ENCODE measurements around the gene PALM2AKAP2. TPM values are rescaled to one million over a fixed set of nuclear protein-coding genes. Genes with fewer than 3 reads are reported as not detected.

Gene PALM2AKAP2
- total RNA-seq, 4 donors from 2014 or later: 2.1 to 49.5 (median 26.3) TPM

DNA sequence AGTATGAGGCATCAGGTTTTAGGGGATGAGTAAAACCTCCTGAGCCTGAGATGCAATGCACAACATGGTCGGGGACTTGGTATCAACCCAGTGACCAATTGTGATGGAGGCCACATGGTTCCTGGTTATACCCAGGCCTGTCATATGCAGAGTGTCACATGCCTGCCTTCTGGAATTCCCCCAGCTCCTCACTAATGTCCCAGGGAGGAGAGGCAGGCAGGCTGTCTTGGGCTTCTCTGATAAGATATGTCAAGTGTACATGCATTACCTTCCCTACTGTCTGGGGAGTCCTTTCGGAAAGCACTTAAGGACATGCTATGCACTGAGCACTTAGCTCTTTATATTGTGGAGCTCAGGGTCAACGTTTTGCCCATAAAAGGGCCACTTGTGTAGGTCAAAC, 14.2 kb upstream of the PALM2AKAP2 start:
- Histone ChIP-seq H3K4me3 (no peak overlapping the region), H3K27ac (no peak overlapping the region), H3K9me3 (no peaks in the 10 kb centered on the region), H3K36me3 (peaks cover 0 to under 1% of the 10 kb centered on the region in 2 donors), H3K4me1 (no peaks in the 10 kb centered on the region), H3K27me3 (no peaks in the 10 kb centered on the region)
- no peak for DNase-seq
- intact Hi-C loops (cut with DNase I; ENCODE audit: low total_unique reads): no loop called here
- TF ChIP-seq, protein P1, sequence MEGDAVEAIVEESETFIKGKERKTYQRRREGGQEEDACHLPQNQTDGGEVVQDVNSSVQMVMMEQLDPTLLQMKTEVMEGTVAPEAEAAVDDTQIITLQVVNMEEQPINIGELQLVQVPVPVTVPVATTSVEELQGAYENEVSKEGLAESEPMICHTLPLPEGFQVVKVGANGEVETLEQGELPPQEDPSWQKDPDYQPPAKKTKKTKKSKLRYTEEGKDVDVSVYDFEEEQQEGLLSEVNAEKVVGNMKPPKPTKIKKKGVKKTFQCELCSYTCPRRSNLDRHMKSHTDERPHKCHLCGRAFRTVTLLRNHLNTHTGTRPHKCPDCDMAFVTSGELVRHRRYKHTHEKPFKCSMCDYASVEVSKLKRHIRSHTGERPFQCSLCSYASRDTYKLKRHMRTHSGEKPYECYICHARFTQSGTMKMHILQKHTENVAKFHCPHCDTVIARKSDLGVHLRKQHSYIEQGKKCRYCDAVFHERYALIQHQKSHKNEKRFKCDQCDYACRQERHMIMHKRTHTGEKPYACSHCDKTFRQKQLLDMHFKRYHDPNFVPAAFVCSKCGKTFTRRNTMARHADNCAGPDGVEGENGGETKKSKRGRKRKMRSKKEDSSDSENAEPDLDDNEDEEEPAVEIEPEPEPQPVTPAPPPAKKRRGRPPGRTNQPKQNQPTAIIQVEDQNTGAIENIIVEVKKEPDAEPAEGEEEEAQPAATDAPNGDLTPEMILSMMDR (IDR thresholded peaks at IDR 0.05): no peak
- TF ChIP-seq POLR2A (IDR thresholded peaks at IDR 0.05): no peak

DNA sequence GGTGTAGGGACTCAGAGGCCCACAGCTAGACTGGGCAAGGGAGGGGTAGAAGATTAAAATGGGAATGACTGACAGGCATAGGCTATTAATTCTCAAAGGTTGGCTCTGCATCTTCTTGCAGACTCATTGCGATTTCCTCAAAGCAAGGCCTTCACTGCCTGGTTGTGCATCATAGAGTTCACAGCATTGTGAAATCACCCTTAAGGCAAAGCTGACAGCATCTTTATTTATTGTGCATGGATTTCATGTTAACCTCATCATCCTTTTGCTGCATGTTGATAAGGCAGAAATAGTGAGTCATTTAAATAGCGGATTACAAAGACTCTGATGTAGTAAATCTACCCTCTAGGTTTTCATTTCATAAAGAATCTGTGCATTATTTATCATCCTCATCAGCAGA, 13.6 kb upstream of the PALM2AKAP2 start:
- H3K4me3 ChIP-seq: no peak overlapping the region
- H3K4me1 ChIP-seq: no peaks in the 10 kb centered on the region
- no peak for DNase-seq
- no peaks in the 10 kb centered on the region for H3K9me3 ChIP-seq
- TF ChIP-seq, protein P1 (IDR thresholded peaks at IDR 0.05): no peak
- no peak for TF ChIP-seq POLR2A (IDR thresholded peaks at IDR 0.05)
- no peaks in the 10 kb centered on the region for H3K27me3 ChIP-seq
- intact Hi-C loops (cut with DNase I; ENCODE audit: low total_unique reads): no loop called here
- no peaks in the 10 kb centered on the region for H3K36me3 ChIP-seq
- no peak overlapping the region for H3K27ac ChIP-seq

DNA sequence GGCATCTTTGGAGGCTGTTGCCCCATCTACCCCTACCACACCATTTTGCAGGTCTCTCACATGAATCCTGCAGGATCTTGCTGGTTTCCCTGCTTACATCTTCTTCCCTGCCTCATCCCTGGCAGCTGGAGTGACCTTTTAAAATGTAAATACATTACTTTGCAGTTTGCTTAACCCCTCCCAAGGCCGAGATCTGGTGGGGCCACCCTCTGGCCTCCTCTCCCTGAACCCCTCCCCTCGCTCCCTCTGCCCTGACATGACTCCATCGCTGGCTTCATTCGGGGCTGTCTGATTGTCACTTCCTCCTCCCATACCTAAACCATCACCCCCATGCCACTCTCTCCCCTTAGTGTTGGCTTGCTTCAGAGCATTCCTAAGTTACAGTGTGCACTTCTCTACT, 12.6 kb upstream of the PALM2AKAP2 start:
- no peak for DNase-seq
- no peak overlapping the region for H3K4me3 ChIP-seq
- intact Hi-C loops (cut with DNase I; ENCODE audit: low total_unique reads): no loop called here
- H3K36me3 ChIP-seq: no peaks in the 10 kb centered on the region
- TF ChIP-seq POLR2A (IDR thresholded peaks at IDR 0.05): no peak
- TF ChIP-seq, protein P1 (IDR thresholded peaks at IDR 0.05): no peak
- no peaks in the 10 kb centered on the region for H3K27me3 ChIP-seq
- no peak overlapping the region for H3K27ac ChIP-seq
- peaks cover 0 to 10% of the 10 kb centered on the region in 2 donors for H3K4me1 ChIP-seq
- no peaks in the 10 kb centered on the region for H3K9me3 ChIP-seq

DNA sequence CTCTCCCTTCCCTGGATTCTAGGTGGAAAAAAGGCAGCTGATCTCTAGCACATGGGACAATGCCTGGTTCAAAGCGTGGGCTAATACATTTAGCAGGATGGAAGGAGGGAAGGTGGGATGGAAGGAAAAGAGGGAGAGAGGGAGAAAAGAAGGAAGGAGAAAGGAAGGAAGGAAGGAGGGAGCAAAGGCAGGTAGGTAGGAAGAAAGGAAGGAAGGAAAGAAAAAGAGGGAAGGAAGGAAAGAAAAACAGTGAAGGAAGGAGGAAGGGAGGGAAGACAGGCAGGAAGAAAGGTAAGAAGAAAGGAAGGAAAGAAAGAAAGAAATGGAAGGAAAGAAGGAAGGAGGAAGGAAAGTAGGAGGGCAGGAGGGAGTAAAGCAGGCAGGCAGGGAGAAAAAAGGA, 12.2 kb upstream of the PALM2AKAP2 start:
- H3K4me1 ChIP-seq: peaks cover 0 to 10% of the 10 kb centered on the region in 2 donors
- DNase-seq: no peak
- no peaks in the 10 kb centered on the region for H3K9me3 ChIP-seq
- no peak overlapping the region for H3K4me3 ChIP-seq
- TF ChIP-seq POLR2A (IDR thresholded peaks at IDR 0.05): no peak
- TF ChIP-seq, protein P1 (IDR thresholded peaks at IDR 0.05): no peak
- H3K36me3 ChIP-seq: no peaks in the 10 kb centered on the region
- intact Hi-C loops (cut with DNase I; ENCODE audit: low total_unique reads): no loop called here
- no peak overlapping the region for H3K27ac ChIP-seq
- H3K27me3 ChIP-seq: no peaks in the 10 kb centered on the region

DNA sequence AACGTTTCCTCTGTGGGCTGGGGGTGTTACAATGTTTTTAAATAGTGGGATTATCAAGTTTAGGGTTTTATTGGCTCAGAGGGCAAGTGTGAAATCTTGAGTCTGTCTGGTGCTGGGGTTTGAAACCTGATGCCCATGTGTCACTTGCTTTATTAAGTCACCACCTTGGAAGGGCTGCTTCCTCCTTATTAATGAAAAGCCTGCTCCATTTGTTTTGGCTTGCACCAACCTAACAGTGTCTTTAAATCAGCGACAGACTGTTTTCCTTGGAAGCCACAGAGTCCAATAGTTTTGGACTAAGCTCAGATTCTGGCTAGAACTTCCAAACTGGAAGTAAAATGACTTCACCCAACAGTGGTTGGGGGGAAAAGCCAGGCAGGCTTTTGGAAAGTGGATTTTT, 10.7 kb upstream of the PALM2AKAP2 start:
- Histone ChIP-seq H3K9me3 (no peaks in the 10 kb centered on the region), H3K4me1 (peaks cover 0 to 10% of the 10 kb centered on the region in 2 donors), H3K36me3 (no peaks in the 10 kb centered on the region), H3K4me3 (no peak overlapping the region), H3K27me3 (no peaks in the 10 kb centered on the region), H3K27ac (no peak overlapping the region)
- TF ChIP-seq POLR2A (IDR thresholded peaks at IDR 0.05): no peak
- TF ChIP-seq, protein P1 (IDR thresholded peaks at IDR 0.05): no peak
- no peak for DNase-seq
- intact Hi-C loops (cut with DNase I; ENCODE audit: low total_unique reads): no loop called here
